Activated CD4-positive, alpha-beta T cell treated with anti-CD3 and anti-CD28 coated beads, Interleukin-2, amount 10 ng/mL, durations not matched to agents 7 days and 5 days (primary cell): Measurements from ENCODE around the gene PCSK7. TPM values are rescaled to one million over a fixed set of nuclear protein-coding genes. Genes with fewer than 3 reads are reported as not detected.

ENCODE experiments used
- CTCF ChIA-PET: fragments of 350-600 bp; sonication (Branson Sonifier 250); formaldehyde crosslinking; loops from one replicate; lab custom pipeline; 2021; ENCODE audit warnings: antibody characterized with exemption; lab: Charles Lee
- POLR2A ChIA-PET: fragments of 350-600 bp; sonication (Branson Sonifier 250); formaldehyde crosslinking; loops from one replicate; lab custom pipeline; 2021; ENCODE audit warnings: antibody characterized with exemption; lab: Charles Lee
- DNase-seq: peaks from one replicate; pipeline ENCODE4 v3.0.0-alpha.2; 2020
- H3K27ac Mint-ChIP-seq: one replicate; pipeline ENCODE4 v1.8.0; 2021; ENCODE audit warnings: mild to moderate bottlenecking, moderate library complexity, mixed read lengths
- H3K27me3 Mint-ChIP-seq: one replicate; pipeline ENCODE4 v1.8.0; 2021; ENCODE audit warnings: mixed read lengths
- H3K36me3 Mint-ChIP-seq: one replicate; pipeline ENCODE4 v1.8.0; 2021; ENCODE audit warnings: low read depth, mixed read lengths
- H3K4me1 Mint-ChIP-seq: one replicate; pipeline ENCODE4 v1.8.0; 2021; ENCODE audit warnings: mixed read lengths
- H3K4me3 Mint-ChIP-seq: one replicate; pipeline ENCODE4 v1.8.0; 2021; ENCODE audit warnings: mild to moderate bottlenecking, moderate library complexity, mixed read lengths
- H3K9me3 Mint-ChIP-seq: one replicate; pipeline ENCODE4 v1.8.0; 2021; ENCODE audit warnings: mixed read lengths
- total RNA-seq, 2 experiments: library from RNA; stranded (reverse); gene quantifications; one replicate each; pipeline ENCODE4 v1.2.3, GENCODE V29; 2021

The PCSK7 gene
- total RNA-seq, 2 experiments from 2014 or later, result 187 to 224 TPM

DNA sequence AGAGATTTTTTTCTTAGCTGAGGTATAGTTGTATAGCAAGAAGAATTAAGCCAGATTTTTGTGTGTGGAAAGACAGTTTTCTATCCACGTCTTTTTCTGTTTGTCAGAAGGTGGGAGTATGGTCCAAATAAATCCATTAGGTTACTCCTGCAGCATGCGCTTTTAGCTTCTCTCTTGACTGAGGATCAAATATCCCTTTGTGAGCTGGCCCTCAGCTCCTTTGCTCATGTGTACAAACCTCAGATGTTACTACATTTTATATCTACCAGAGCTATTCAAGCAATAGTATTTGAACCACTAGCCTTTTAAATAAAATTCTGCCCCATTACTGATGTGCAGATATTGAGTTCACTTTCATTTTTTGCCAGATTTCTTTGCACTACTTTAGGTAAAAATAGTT is 62.1 kb downstream of the PCSK7 start:
- POLR2A ChIA-PET, result no interaction called here
- H3K27ac Mint-ChIP-seq, result no peak overlapping the region
- H3K4me1 Mint-ChIP-seq, result peaks cover 6% of the 10 kb centered on the region
- no peak for DNase-seq
- no peaks in the 10 kb centered on the region for H3K27me3 Mint-ChIP-seq
- H3K9me3 Mint-ChIP-seq, result no peaks in the 10 kb centered on the region
- H3K36me3 Mint-ChIP-seq, result peaks cover 30% of the 10 kb centered on the region
- H3K4me3 Mint-ChIP-seq, result no peak overlapping the region
- CTCF ChIA-PET, result interaction anchor here (0.6 to 2.2 kb wide), 5 partner anchors 8 to 56 kb away, joined by 3 to 8 read pairs (median 4); partner anchors contain the start of gene SIDT2

DNA sequence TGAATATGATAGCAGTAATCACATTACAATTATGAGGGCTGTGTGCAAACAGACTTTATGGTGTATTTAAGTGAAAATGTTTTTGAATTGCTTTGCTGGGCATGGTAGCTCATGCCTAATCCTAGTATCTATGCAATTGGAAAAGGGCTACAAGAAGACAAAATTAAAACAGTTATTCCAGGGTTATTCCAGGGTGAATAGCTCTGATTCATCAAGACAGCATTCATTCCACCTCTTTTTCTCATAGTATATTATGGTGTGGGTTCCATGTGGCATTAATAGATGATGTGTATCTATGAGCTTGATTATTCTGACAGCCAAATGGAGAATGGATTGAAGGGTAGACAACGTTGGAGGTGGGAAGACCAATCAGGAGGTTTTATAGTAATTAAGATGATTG is 65.4 kb downstream of the PCSK7 start:
- Mint-ChIP-seq H3K36me3 (peaks cover 44% of the 10 kb centered on the region), H3K27ac (no peak overlapping the region), H3K9me3 (no peaks in the 10 kb centered on the region), H3K4me3 (no peak overlapping the region), H3K27me3 (no peaks in the 10 kb centered on the region), H3K4me1 (no peaks in the 10 kb centered on the region)
- POLR2A ChIA-PET, result interaction anchor here (0.6 kb wide), 1 partner anchor 48 kb away, joined by 5 read pairs; no protein-coding TSS in a partner anchor
- no peak for DNase-seq
- CTCF ChIA-PET, result interaction anchor here (0.8 to 1.4 kb wide), 3 partner anchors 12 to 23 kb away, joined by 3 to 5 read pairs (median 3); partner anchors contain the start of genes PAFAH1B2 and SIDT2

DNA sequence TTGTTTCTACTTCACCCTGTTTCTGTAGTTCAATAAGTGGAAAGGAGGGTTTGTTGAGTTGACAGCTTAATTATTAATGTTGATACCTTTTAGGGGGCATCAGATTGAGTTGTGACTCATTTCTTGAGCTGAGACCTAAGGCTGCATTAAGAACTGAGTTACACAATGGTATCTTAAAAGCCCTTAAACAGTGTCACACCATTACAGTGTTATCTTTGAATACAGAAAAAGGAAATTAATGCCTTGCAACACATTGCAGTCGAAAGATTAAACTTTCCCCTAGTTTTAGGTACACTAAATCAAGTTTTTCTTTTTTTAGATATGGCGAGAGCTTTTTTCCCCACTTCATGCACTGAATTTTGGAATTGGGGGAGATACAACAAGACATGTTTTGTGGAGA is 71.0 kb downstream of the PCSK7 start:
- no peak for DNase-seq
- CTCF ChIA-PET, result interaction anchor here (0.8 to 1.9 kb wide), 5 partner anchors 9 to 71 kb away, joined by 3 to 5 read pairs (median 3); partner anchors contain the start of gene PCSK7
- H3K36me3 Mint-ChIP-seq, result peaks cover 37% of the 10 kb centered on the region
- H3K27me3 Mint-ChIP-seq, result no peaks in the 10 kb centered on the region
- no peak overlapping the region for H3K27ac Mint-ChIP-seq
- H3K4me1 Mint-ChIP-seq, result peaks cover 9% of the 10 kb centered on the region
- no peaks in the 10 kb centered on the region for H3K9me3 Mint-ChIP-seq
- POLR2A ChIA-PET, result interaction anchor here (0.7 kb wide), 1 partner anchor 11 kb away, joined by 7 read pairs; no protein-coding TSS in a partner anchor
- H3K4me3 Mint-ChIP-seq, result no peak overlapping the region

DNA sequence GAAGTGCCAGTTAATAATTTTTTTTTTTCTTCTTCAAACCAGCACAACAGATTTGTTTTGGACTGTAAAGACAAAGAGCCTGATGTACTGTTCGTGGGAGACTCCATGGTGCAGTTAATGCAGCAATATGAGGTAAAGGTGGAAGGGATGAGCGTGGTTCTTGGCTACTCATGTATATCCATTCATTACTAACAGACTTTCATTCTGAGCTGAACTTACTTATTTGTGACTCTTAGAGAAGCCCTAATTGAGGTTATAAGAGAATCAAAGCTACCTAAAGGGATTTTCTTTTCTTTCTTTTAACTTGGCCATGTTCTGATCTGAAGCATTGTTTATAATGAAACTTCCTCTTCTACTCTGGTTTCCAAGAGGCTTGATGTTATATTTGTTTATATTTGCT is 72.0 kb downstream of the PCSK7 start:
- Mint-ChIP-seq H3K36me3 (peaks cover 34% of the 10 kb centered on the region), H3K9me3 (no peaks in the 10 kb centered on the region), H3K27ac (no peak overlapping the region), H3K4me1 (peaks cover 9% of the 10 kb centered on the region), H3K27me3 (no peaks in the 10 kb centered on the region), H3K4me3 (no peak overlapping the region)
- no peak for DNase-seq
- ChIA-PET CTCF (interaction anchor here (1.0 to 1.8 kb wide), 4 partner anchors 13 to 428 kb away, joined by 3 to 5 read pairs (median 3); partner anchors contain the start of gene PCSK7), POLR2A (no interaction called here)

DNA sequence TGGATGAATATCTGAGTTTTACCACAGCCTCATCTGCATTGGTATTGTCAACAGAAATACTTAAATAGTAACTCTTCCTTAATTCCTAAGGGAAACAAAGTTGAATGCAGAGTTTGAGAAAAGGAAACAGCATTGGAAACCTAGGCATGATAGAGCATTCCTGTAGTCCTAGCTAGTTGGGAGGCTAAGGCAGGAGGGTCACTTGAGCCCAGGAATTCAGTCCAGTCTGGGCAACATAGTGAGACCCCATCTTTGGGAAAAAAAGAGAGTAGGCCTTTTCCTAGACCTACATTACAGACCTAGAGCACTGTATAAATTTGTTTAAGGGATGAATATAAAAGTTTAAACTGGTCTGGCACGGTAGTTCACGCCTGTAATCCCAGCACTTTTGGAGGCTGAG is 74.4 kb downstream of the PCSK7 start:
- H3K27ac Mint-ChIP-seq, result peak overlapping the region; percentile 31
- CTCF ChIA-PET, result interaction anchor here (0.6 to 0.9 kb wide), 2 partner anchors 16 to 291 kb away, joined by 3 to 4 read pairs; no protein-coding TSS in a partner anchor

DNA sequence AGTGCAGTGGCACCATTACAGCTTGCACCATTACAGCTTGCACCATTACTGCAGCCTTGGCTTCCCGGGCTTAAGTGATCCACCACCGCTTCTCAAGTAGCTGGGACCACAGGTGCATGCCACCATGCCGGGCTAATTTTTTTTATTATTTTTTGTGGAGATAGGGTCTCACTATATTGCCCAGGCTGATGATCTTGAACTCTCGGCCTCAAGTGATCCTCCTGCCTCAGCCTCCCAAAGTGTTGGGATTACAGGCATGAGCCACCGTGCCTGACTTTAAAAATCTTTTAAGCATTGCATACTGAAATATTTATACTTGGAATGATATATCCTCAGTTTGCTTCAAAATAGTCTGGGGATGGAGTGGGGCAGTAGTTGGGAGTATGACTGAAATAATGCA is 77.4 kb downstream of the PCSK7 start:
- CTCF ChIA-PET, result no interaction called here
- Mint-ChIP-seq H3K4me1 (peaks cover 19% of the 10 kb centered on the region), H3K9me3 (no peaks in the 10 kb centered on the region), H3K27me3 (no peaks in the 10 kb centered on the region), H3K27ac (no peak overlapping the region), H3K36me3 (peaks cover 23% of the 10 kb centered on the region), H3K4me3 (no peak overlapping the region)
- POLR2A ChIA-PET, result no interaction called here
- no peak for DNase-seq

More for the DNA sequence above, 74.4 kb downstream of the PCSK7 start:
- Mint-ChIP-seq H3K4me3 (no peak overlapping the region), H3K9me3 (no peaks in the 10 kb centered on the region), H3K36me3 (peaks cover 29% of the 10 kb centered on the region), H3K27me3 (no peaks in the 10 kb centered on the region), H3K4me1 (peaks cover 10% of the 10 kb centered on the region)
- POLR2A ChIA-PET, result no interaction called here
- DNase-seq, result no peak

Other genes starting within 250 kb of the PCSK7 start
- gene SIK3, start 133.6 kb downstream of the PCSK7 start, total RNA-seq, result 10 to 100 TPM; 37.5 to 39.6 TPM
- gene PAFAH1B2, start 87.8 kb downstream of the PCSK7 start, total RNA-seq, result 10 to 100 TPM; 48.4 to 52.1 TPM
- gene SIDT2, start 53.3 kb downstream of the PCSK7 start, total RNA-seq, result 10 to 100 TPM; 28.6 to 30.9 TPM
- gene TAGLN, start 32.7 kb downstream of the PCSK7 start, total RNA-seq, result 1 to 10 TPM; 2.0 to 3.1 TPM
- gene RNF214, start 598 bp upstream of the PCSK7 start, total RNA-seq, result 10 to 100 TPM; 22.2 to 23.8 TPM
- 1 to 10 TPM; 5.6 to 6.1 TPM for gene BACE1-AS, start 59.3 kb upstream of the PCSK7 start, total RNA-seq
- gene BACE1, start 84.2 kb upstream of the PCSK7 start, total RNA-seq, result under 1 TPM; 0.25 to 0.48 TPM
- gene CEP164, start 95.8 kb upstream of the PCSK7 start, total RNA-seq, result 10 to 100 TPM; 36.0 to 44.2 TPM